ENCODE results near the gene CYP3A4.
"Not testable (repeated sequence)": the region's sequence is repeated elsewhere in the genome, so short reads cannot be mapped to it uniquely, and the experiment has no call there.

The CYP3A4 gene

DNA sequence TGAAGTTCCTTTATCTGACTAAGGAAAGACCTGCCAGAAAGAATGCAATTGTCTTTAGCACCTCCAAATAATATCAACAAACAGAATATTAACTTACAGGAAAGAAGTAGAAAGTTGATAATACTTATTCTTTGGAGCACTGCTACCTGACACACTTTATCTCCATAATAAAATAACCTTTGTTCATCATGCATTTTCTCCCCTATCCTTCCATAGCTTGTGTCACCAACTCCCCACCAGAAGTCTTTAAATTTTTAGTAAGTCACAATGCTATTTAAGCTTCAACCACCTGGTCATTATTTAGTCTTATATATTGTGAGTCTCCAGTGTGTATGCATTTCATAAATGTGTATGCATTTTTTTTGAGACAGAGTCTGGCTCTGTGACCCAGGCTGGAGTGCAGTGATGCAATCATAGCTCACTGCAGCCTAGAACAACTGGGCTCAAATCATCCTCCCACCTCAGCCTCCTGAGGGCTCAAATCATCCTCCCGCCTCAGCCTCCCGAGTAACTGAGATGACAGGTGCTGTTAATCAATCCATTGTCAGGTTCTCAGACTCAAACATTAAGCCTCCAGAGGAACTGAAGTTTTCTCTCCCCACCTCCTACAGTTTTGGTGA is 36.5 kb upstream of the CYP3A4 start:
- Histone ChIP-seq H3K27ac (ENCODE audit: low read depth, low read length) (no peak overlapping the region), H3K9ac (ENCODE audit: low read length) (no peak overlapping the region), H3K9me3 (ENCODE audit: control insufficient read depth, insufficient read depth, low read depth, low read length) (no peaks in the 10 kb centered on the region; the same call in 1 of the 2 replicates), H3K36me3 (ENCODE audit: control insufficient read depth, insufficient read depth, low read length) (no peaks in the 10 kb centered on the region), H3K4me1 (ENCODE audit: control insufficient read depth, insufficient read depth, low read length) (peaks cover 5% of the 10 kb centered on the region; the same call in 1 of the 2 replicates), H3K4me3 (ENCODE audit: low read depth, low read length) (no peak overlapping the region), H3K27me3 (ENCODE audit: control insufficient read depth, insufficient read depth, low read length) (no peaks in the 10 kb centered on the region)

DNA sequence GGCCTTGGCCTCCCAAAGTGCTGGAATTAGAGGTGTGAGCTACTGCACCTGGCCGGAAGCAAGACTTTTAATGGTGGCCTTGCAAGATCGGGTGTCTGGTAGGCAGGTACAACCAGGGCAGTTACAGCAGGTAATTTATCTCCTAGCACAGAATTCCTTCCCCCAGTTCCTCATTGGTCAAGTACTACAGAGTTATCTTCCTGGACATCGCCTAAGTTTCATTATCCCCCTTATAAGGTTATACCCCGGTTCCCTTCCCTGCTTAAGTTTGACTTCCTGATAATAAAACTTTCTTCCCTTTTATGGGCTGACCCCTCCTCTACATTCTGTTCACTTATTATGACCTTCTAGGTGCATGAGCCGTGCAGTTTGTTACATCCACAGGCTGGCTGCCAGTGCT is 24.8 kb upstream of the CYP3A4 start:
- no peak overlapping the region for H3K4me3 ChIP-seq (ENCODE audit: low read depth, low read length)
- H3K27me3 ChIP-seq (ENCODE audit: control insufficient read depth, insufficient read depth, low read length) = no peaks in the 10 kb centered on the region
- no peak overlapping the region for H3K9ac ChIP-seq (ENCODE audit: low read length)
- no peak overlapping the region for H3K27ac ChIP-seq (ENCODE audit: low read depth, low read length)
- H3K4me1 ChIP-seq (ENCODE audit: control insufficient read depth, insufficient read depth, low read length) = no peaks in the 10 kb centered on the region
- H3K36me3 ChIP-seq (ENCODE audit: control insufficient read depth, insufficient read depth, low read length) = no peaks in the 10 kb centered on the region
- H3K9me3 ChIP-seq (ENCODE audit: control insufficient read depth, insufficient read depth, low read depth, low read length) = peaks cover 14% of the 10 kb centered on the region

DNA sequence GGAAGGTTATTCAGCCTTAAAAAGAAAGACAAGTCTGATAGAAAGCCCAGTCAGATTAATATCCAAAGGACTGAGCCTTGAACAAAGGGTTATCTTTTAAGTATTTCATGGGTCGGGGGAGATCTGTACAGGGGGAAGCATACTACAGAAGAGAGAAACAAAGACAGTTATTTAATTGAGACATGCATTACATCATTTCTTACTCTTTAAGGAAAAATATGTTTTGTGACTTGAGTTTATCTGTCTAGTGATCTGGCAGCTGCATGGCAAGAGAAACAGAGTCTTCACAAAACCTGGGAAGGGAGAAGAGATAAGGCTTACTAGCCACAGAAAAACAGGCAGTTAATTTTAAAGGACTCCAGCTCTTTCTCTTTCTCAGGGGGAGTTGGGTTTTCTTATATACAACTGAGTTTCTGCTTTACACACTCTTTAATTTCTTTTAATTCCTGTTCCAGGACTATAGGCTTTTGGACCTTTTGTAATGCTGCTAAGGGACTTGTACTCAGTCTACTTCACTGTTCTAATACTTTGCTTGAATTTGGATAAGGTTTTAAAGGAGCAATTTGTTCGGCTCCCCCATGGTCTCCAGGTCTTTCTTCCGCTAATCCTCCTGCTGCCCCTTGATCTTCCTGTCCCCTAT is 23.0 kb upstream of the CYP3A4 start:
- Histone ChIP-seq H3K9me3 (ENCODE audit: control insufficient read depth, insufficient read depth, low read depth, low read length) (peaks cover 23% of the 10 kb centered on the region), H3K9ac (ENCODE audit: low read length) (no peak overlapping the region), H3K36me3 (ENCODE audit: control insufficient read depth, insufficient read depth, low read length) (no peaks in the 10 kb centered on the region), H3K4me3 (ENCODE audit: low read depth, low read length) (no peak overlapping the region), H3K27me3 (ENCODE audit: control insufficient read depth, insufficient read depth, low read length) (no peaks in the 10 kb centered on the region), H3K27ac (ENCODE audit: low read depth, low read length) (no peak overlapping the region), H3K4me1 (ENCODE audit: control insufficient read depth, insufficient read depth, low read length) (no peaks in the 10 kb centered on the region)

DNA sequence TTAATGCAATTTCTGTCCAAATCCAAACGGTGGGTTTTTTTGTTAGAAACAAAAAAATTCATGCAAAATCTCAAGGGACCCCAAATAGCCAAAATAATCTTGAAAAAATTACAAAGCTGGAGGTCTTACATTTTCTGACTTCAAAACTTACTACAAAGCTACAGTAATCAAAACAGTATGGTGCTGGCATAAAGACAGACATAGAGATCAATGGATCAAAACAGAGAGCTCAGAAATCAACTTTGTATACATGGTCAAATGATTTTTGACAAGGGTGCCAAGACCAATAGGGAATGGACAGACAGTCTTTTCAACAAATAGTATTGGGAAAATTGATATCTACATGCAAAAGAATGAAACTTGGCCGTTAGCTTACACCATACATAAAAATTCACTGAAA is 21.7 kb upstream of the CYP3A4 start:
- Histone ChIP-seq H3K4me3 (ENCODE audit: low read depth, low read length) (no peak overlapping the region), H3K27me3 (ENCODE audit: control insufficient read depth, insufficient read depth, low read length) (no peaks in the 10 kb centered on the region), H3K9me3 (ENCODE audit: control insufficient read depth, insufficient read depth, low read depth, low read length) (peaks cover 23% of the 10 kb centered on the region), H3K9ac (ENCODE audit: low read length) (no peak overlapping the region), H3K4me1 (ENCODE audit: control insufficient read depth, insufficient read depth, low read length) (no peaks in the 10 kb centered on the region), H3K36me3 (ENCODE audit: control insufficient read depth, insufficient read depth, low read length) (no peaks in the 10 kb centered on the region), H3K27ac (ENCODE audit: low read depth, low read length) (no peak overlapping the region)

DNA sequence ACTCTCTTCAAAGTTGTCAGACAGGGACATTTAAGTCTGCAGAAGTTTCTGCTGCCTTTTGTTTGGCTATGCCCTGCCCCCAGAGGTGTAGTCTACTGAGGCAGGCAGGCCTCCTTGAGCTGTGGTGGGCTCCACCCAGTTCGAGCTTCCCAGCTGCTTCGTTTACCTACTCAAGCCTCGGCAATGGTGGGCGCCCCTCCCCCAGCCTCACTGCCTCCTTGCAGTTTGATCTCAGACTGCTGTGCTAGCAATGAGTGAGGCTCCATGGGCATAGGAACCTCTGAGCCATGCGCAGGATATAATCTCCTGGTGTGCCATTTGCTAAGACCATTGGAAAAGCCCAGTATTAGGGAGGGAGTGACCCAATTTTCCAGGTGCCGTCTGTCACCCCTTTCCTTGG is 19.1 kb upstream of the CYP3A4 start:
- not testable (repeated sequence) for H3K4me3 ChIP-seq (ENCODE audit: low read depth, low read length); H3K9ac ChIP-seq (ENCODE audit: low read length); H3K27ac ChIP-seq (ENCODE audit: low read depth, low read length); H3K27me3 ChIP-seq (ENCODE audit: control insufficient read depth, insufficient read depth, low read length); H3K4me1 ChIP-seq (ENCODE audit: control insufficient read depth, insufficient read depth, low read length); H3K36me3 ChIP-seq (ENCODE audit: control insufficient read depth, insufficient read depth, low read length)
- peaks cover 23% of the 10 kb centered on the region for H3K9me3 ChIP-seq (ENCODE audit: control insufficient read depth, insufficient read depth, low read depth, low read length)

DNA sequence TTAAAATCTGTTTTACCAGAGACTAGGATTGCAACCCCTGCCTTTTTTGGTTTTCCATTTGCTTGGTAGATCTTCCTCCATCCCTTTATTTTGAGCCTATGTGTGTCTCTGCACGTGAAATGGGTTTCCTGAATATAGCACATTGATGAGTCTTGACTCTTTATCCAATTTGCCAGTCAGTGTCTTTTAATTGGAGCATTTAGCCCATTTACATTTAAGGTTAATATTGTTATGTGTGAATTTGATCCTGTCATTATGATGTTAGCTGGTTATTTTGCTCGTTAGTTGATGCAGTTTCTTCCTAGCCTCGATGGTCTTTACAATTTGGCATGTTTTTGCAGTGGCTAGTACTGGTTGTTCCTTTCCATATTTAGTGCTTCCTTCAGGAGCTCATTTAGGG is 17.4 kb upstream of the CYP3A4 start:
- peaks cover 23% of the 10 kb centered on the region for H3K9me3 ChIP-seq (ENCODE audit: control insufficient read depth, insufficient read depth, low read depth, low read length)
- H3K4me1 ChIP-seq (ENCODE audit: control insufficient read depth, insufficient read depth, low read length); H3K27me3 ChIP-seq (ENCODE audit: control insufficient read depth, insufficient read depth, low read length); H3K4me3 ChIP-seq (ENCODE audit: low read depth, low read length); H3K36me3 ChIP-seq (ENCODE audit: control insufficient read depth, insufficient read depth, low read length); H3K9ac ChIP-seq (ENCODE audit: low read length); H3K27ac ChIP-seq (ENCODE audit: low read depth, low read length): not testable (repeated sequence)

DNA sequence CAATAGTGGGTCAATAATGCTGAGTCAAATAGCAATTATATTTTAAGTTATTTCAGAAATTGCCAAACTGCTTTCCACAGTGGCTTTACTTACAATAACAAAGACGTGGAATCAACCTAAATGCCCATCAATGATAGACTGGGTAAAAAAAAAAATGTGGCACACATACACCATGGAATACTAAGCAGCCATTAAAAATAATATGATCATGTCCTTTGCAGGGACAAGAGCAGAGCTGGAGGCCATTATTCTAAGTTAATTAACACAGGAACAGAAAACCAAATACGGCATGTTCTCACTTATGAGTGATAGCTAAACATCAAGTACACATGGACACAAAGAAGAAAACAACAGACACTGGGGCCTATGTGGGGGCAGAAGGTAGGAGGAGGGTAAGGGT is 15.0 kb upstream of the CYP3A4 start:
- H3K27me3 ChIP-seq (ENCODE audit: control insufficient read depth, insufficient read depth, low read length) = no peaks in the 10 kb centered on the region
- H3K4me1 ChIP-seq (ENCODE audit: control insufficient read depth, insufficient read depth, low read length) = no peaks in the 10 kb centered on the region
- H3K27ac ChIP-seq (ENCODE audit: low read depth, low read length) = no peak overlapping the region
- no peak overlapping the region for H3K9ac ChIP-seq (ENCODE audit: low read length)
- no peak overlapping the region for H3K4me3 ChIP-seq (ENCODE audit: low read depth, low read length)
- no peaks in the 10 kb centered on the region for H3K36me3 ChIP-seq (ENCODE audit: control insufficient read depth, insufficient read depth, low read length)
- peaks cover 9% of the 10 kb centered on the region; the same call in 1 of the 2 replicates for H3K9me3 ChIP-seq (ENCODE audit: control insufficient read depth, insufficient read depth, low read depth, low read length)

DNA sequence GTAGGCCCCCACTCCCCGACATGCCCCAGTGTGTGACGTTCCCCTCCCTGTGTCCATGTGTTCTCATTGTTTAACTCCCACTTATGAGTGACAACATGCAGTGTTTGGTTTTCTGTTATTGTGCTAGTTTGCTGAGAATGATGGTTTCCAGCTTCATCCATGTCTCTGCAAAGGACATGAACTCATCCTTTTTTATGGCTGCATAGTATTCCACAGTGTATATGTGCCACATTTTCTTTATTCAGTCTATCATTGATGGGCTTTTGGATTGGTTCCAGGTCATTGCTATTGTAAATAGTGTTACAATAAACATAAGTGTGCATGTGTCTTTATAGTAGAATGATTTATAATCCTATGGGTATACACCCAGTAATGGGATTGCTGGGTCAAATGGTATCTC is 11.9 kb upstream of the CYP3A4 start:
- H3K9me3 ChIP-seq (ENCODE audit: control insufficient read depth, insufficient read depth, low read depth, low read length); H3K36me3 ChIP-seq (ENCODE audit: control insufficient read depth, insufficient read depth, low read length); H3K27ac ChIP-seq (ENCODE audit: low read depth, low read length); H3K4me1 ChIP-seq (ENCODE audit: control insufficient read depth, insufficient read depth, low read length); H3K9ac ChIP-seq (ENCODE audit: low read length); H3K4me3 ChIP-seq (ENCODE audit: low read depth, low read length); H3K27me3 ChIP-seq (ENCODE audit: control insufficient read depth, insufficient read depth, low read length): not testable (repeated sequence)

DNA sequence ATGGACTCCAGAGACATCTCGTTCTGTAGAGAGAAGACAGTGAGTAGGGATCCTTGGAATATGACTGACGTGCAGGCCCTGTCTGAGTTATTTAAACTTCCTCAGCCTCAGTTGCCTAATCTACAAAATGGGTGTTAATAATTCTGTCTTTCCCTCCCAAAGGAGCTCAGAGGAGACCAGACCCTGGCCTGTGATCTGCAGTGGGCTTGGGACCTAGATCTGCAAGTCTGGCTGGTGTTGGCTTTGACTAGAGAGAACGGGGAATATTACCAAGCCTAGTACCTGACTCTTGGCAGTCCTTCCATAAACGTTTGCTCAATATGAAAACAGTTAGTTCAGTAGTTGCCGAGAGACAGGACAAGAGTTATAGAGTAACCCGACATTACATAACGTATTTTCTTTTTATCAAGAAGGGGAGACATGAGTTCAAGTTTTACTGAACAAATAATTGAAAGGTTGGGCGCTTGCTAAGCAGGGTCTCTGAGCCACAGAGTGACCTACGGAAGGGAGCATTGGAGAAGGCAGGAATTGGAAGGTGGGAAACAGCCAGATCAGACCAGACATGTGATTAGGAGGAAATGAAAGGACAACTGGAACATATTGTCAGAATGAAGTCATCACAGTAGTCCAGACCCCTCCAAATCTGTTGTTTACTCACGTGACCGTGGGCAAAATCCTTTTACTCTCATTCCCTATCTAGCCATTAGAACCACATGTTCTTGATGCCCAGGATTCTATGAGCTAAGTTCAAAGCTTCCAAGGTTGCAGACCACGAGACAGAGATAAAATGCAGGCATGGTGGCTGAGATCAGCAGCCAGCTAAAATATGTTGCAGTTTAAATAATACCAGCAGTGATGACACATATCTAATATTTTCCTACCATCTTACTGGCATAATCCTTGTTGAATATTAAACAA is 10.9 kb upstream of the CYP3A4 start:
- Histone ChIP-seq H3K27me3 (ENCODE audit: control insufficient read depth, insufficient read depth, low read length) (no peaks in the 10 kb centered on the region), H3K4me1 (ENCODE audit: control insufficient read depth, insufficient read depth, low read length) (no peaks in the 10 kb centered on the region), H3K4me3 (ENCODE audit: low read depth, low read length) (no peak overlapping the region), H3K9me3 (ENCODE audit: control insufficient read depth, insufficient read depth, low read depth, low read length) (no peaks in the 10 kb centered on the region), H3K36me3 (ENCODE audit: control insufficient read depth, insufficient read depth, low read length) (no peaks in the 10 kb centered on the region), H3K9ac (ENCODE audit: low read length) (no peak overlapping the region), H3K27ac (ENCODE audit: low read depth, low read length) (no peak overlapping the region)

DNA sequence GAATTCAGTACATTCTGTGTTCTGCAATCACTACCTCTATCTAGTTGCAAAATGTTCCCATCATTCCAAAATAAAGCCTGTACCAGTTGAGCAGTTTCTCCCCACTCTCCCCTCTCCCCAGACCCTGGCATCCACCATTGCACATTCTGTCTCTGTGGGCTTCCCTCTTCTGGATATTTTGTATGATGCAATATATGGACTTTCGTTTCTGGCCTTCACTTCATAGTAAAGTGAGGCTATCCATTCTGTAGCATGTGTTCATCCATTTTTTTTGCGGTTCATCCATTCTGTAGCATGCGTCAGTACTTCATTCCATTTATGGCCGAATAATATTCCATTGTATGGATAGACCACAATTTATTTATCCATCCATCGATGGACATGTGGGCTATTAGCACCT is 9.5 kb upstream of the CYP3A4 start:
- H3K9ac ChIP-seq (ENCODE audit: low read length) = no peak overlapping the region
- H3K4me1 ChIP-seq (ENCODE audit: control insufficient read depth, insufficient read depth, low read length) = no peaks in the 10 kb centered on the region
- H3K27ac ChIP-seq (ENCODE audit: low read depth, low read length) = no peak overlapping the region
- no peaks in the 10 kb centered on the region for H3K9me3 ChIP-seq (ENCODE audit: control insufficient read depth, insufficient read depth, low read depth, low read length)
- no peaks in the 10 kb centered on the region for H3K36me3 ChIP-seq (ENCODE audit: control insufficient read depth, insufficient read depth, low read length)
- H3K27me3 ChIP-seq (ENCODE audit: control insufficient read depth, insufficient read depth, low read length) = no peaks in the 10 kb centered on the region
- no peak overlapping the region for H3K4me3 ChIP-seq (ENCODE audit: low read depth, low read length)

DNA sequence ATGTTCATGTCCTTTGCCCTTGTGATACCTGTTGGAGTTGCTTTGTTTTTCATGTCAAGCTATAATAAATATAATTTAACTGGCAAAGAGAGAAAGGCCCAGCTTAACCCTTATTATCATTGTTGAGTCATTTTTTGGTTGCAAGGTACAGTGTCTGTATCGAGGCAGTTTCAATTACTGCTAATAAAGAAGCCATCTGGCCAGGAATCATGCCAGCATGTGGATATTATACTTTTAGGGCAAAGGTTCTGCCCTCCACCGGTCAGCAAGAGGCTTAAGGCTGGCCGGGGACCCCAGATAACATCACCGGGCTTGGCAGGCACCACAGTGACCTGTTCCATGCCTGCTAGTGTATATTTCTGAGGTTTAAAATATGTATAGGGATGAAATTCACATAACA is 9.0 kb upstream of the CYP3A4 start:
- H3K4me1 ChIP-seq (ENCODE audit: control insufficient read depth, insufficient read depth, low read length) = no peaks in the 10 kb centered on the region
- no peaks in the 10 kb centered on the region for H3K9me3 ChIP-seq (ENCODE audit: control insufficient read depth, insufficient read depth, low read depth, low read length)
- no peak overlapping the region for H3K27ac ChIP-seq (ENCODE audit: low read depth, low read length)
- no peaks in the 10 kb centered on the region for H3K36me3 ChIP-seq (ENCODE audit: control insufficient read depth, insufficient read depth, low read length)
- H3K4me3 ChIP-seq (ENCODE audit: low read depth, low read length) = no peak overlapping the region
- H3K27me3 ChIP-seq (ENCODE audit: control insufficient read depth, insufficient read depth, low read length) = no peaks in the 10 kb centered on the region
- no peak overlapping the region for H3K9ac ChIP-seq (ENCODE audit: low read length)
